ENCODE results near the gene B4GALT1. TPM values are rescaled to one million over a fixed set of nuclear protein-coding genes. Genes with fewer than 3 reads are reported as not detected.
"Not testable (repeated sequence)": the region's sequence is repeated elsewhere in the genome, so short reads cannot be mapped to it uniquely, and the experiment has no call there.

Gene B4GALT1
- polyA plus RNA-seq, 3 donors from 2014 or later = 21.7 to 49.2 (median 44.2) TPM

GRCh38 chr9:33102551-33103210 lies 64.5 kb downstream of the B4GALT1 start:
- no peak overlapping the region for H3K27ac Mint-ChIP-seq

GRCh38 chr9:33101104-33101951 lies 65.8 kb downstream of the B4GALT1 start:
- Mint-ChIP-seq H3K36me3 (peaks cover 4 to 10% (median 5%) of the 10 kb centered on the region in 3 donors), H3K27me3 (ENCODE audit: low read depth in 3 of 3) (peaks cover 0 to 12% (median 3%) of the 10 kb centered on the region in 3 donors), H3K4me3 (no peak overlapping the region), H3K9me3 (no peaks in the 10 kb centered on the region), H3K27ac (peak overlapping the region in 1 of 6 donors; percentile 77), H3K4me1 (no peaks in the 10 kb centered on the region)
- DNase-seq = no peak

More at GRCh38 chr9:33102551-33103210, 64.5 kb downstream of the B4GALT1 start:
- Mint-ChIP-seq H3K27me3 (ENCODE audit: low read depth in 3 of 3) (peaks cover 0 to 16% (median 3%) of the 10 kb centered on the region in 3 donors), H3K4me1 (no peaks in the 10 kb centered on the region), H3K9me3 (no peaks in the 10 kb centered on the region), H3K36me3 (peaks cover 4 to 10% (median 5%) of the 10 kb centered on the region in 3 donors), H3K4me3 (no peak overlapping the region)
- DNase-seq = no peak

GRCh38 chr9:33099754-33100153 lies 67.4 kb downstream of the B4GALT1 start:
- no peak for DNase-seq
- no peaks in the 10 kb centered on the region for H3K4me1 Mint-ChIP-seq
- H3K27ac Mint-ChIP-seq = no peak overlapping the region
- peaks cover 0 to 9% (median 3%) of the 10 kb centered on the region in 3 donors for H3K27me3 Mint-ChIP-seq (ENCODE audit: low read depth in 3 of 3)
- no peak overlapping the region for H3K4me3 Mint-ChIP-seq
- no peaks in the 10 kb centered on the region for H3K9me3 Mint-ChIP-seq
- H3K36me3 Mint-ChIP-seq = peaks cover 4 to 6% (median 5%) of the 10 kb centered on the region in 3 donors

- no peaks in the 10 kb centered on the region for H3K36me3 Mint-ChIP-seq
- peaks cover 7 to 10% of the 10 kb centered on the region in 2 donors for H3K4me1 Mint-ChIP-seq
- no peaks in the 10 kb centered on the region for H3K9me3 Mint-ChIP-seq
- H3K27me3 Mint-ChIP-seq (ENCODE audit: low read depth in 3 of 3) = peaks cover 0 to under 1% (median 0%) of the 10 kb centered on the region in 3 donors
- no peak overlapping the region for H3K27ac Mint-ChIP-seq
- no peak overlapping the region for H3K4me3 Mint-ChIP-seq
- DNase-seq = no peak
Observed at GRCh38 chr9:33097192-33097591, 69.9 kb downstream of the B4GALT1 start.

GRCh38 chr9:33092634-33093033 lies 74.5 kb downstream of the B4GALT1 start:
- H3K4me1 Mint-ChIP-seq = peaks cover 7 to 11% of the 10 kb centered on the region in 2 donors
- H3K36me3 Mint-ChIP-seq = no peaks in the 10 kb centered on the region
- H3K9me3 Mint-ChIP-seq = no peaks in the 10 kb centered on the region
- H3K4me3 Mint-ChIP-seq = no peak overlapping the region
- DNase-seq = no peak
- peak overlapping the region in 1 of 6 donors; percentile 63 for H3K27ac Mint-ChIP-seq
- H3K27me3 Mint-ChIP-seq (ENCODE audit: low read depth in 3 of 3) = peaks cover 0 to 3% (median 0%) of the 10 kb centered on the region in 3 donors

GRCh38 chr9:33085672-33086071 lies 81.5 kb downstream of the B4GALT1 start:
- not testable (repeated sequence) for H3K27ac Mint-ChIP-seq; H3K9me3 Mint-ChIP-seq; DNase-seq; H3K27me3 Mint-ChIP-seq (ENCODE audit: low read depth in 3 of 3); H3K36me3 Mint-ChIP-seq; H3K4me3 Mint-ChIP-seq
- peaks cover 10 to 13% of the 10 kb centered on the region in 2 donors for H3K4me1 Mint-ChIP-seq

GRCh38 chr9:33082538-33083326 lies 84.4 kb downstream of the B4GALT1 start:
- peak overlapping the region in 5 of 6 donors; percentile 16 to 75 (median 56) for H3K27ac Mint-ChIP-seq
- DNase-seq = no peak
- H3K36me3 Mint-ChIP-seq = no peaks in the 10 kb centered on the region
- no peaks in the 10 kb centered on the region for H3K9me3 Mint-ChIP-seq
- peak overlapping the region; percentile 3 to 27 (median 6) for H3K4me3 Mint-ChIP-seq
- peaks cover 12 to 13% of the 10 kb centered on the region in 2 donors for H3K4me1 Mint-ChIP-seq
- H3K27me3 Mint-ChIP-seq (ENCODE audit: low read depth in 3 of 3) = peaks cover 2 to 3% (median 2%) of the 10 kb centered on the region in 3 donors

- Mint-ChIP-seq H3K36me3 (no peaks in the 10 kb centered on the region), H3K27ac (peak overlapping the region in 5 of 6 donors; percentile 3 to 75 (median 56)), H3K27me3 (ENCODE audit: low read depth in 3 of 3) (peaks cover 2 to 6% (median 6%) of the 10 kb centered on the region in 3 donors), H3K4me1 (peaks cover 13 to 14% of the 10 kb centered on the region in 2 donors), H3K9me3 (no peaks in the 10 kb centered on the region), H3K4me3 (peak overlapping the region in 2 of 5 donors; percentile 6 to 27)
- peak in 1 of 3 donors; percentile 14 for DNase-seq
Observed at GRCh38 chr9:33082128-33082527, 85.0 kb downstream of the B4GALT1 start.

- Mint-ChIP-seq H3K27me3 (ENCODE audit: low read depth in 3 of 3) (peaks cover 9 to 14% (median 12%) of the 10 kb centered on the region in 3 donors), H3K4me1 (peaks cover 19 to 21% of the 10 kb centered on the region in 2 donors), H3K27ac (no peak overlapping the region), H3K36me3 (no peaks in the 10 kb centered on the region), H3K4me3 (no peak overlapping the region), H3K9me3 (no peaks in the 10 kb centered on the region)
- DNase-seq = peak; percentile 68 to 74 (median 74)
Observed at GRCh38 chr9:33081128-33081851, 85.8 kb downstream of the B4GALT1 start.

GRCh38 chr9:33080534-33080933 lies 86.6 kb downstream of the B4GALT1 start:
- peaks cover 27% of the 10 kb centered on the region in 2 donors for H3K4me1 Mint-ChIP-seq
- no peak for DNase-seq
- no peaks in the 10 kb centered on the region for H3K9me3 Mint-ChIP-seq
- H3K36me3 Mint-ChIP-seq = no peaks in the 10 kb centered on the region
- no peak overlapping the region for H3K4me3 Mint-ChIP-seq
- no peak overlapping the region for H3K27ac Mint-ChIP-seq
- peaks cover 9 to 15% (median 13%) of the 10 kb centered on the region in 3 donors for H3K27me3 Mint-ChIP-seq (ENCODE audit: low read depth in 3 of 3)

GRCh38 chr9:33076046-33077004 lies 90.8 kb downstream of the B4GALT1 start, which contains the start of gene SMU1:
Gene SMU1, minus strand, starts transcription at chr9:33076674. Its CDS starts 66 bp downstream, at chr9:33076608.
- Mint-ChIP-seq H3K27me3 (ENCODE audit: low read depth in 3 of 3) (peaks cover 7 to 15% (median 11%) of the 10 kb centered on the region in 3 donors), H3K9me3 (no peaks in the 10 kb centered on the region), H3K4me3 (peak within 1 kb of the TSS; percentile 94 to 99 (median 95)), H3K27ac (peak within 1 kb of the TSS; percentile 98 to 100 (median 99)), H3K4me1 (peaks cover 23 to 36% of the 10 kb centered on the region in 2 donors), H3K36me3 (peaks cover under 1 to 20% (median 9%) of the 10 kb centered on the region in 3 donors)
- peak; percentile 93 to 95 (median 95) for DNase-seq

GRCh38 chr9:33068991-33069390 lies 98.1 kb downstream of the B4GALT1 start:
- peaks cover 27 to 55% (median 31%) of the 10 kb centered on the region in 3 donors for H3K36me3 Mint-ChIP-seq
- peak overlapping the region in 1 of 6 donors; percentile 34 for H3K27ac Mint-ChIP-seq
- peaks cover 11 to 40% of the 10 kb centered on the region in 2 donors for H3K4me1 Mint-ChIP-seq
- no peaks in the 10 kb centered on the region for H3K9me3 Mint-ChIP-seq
- DNase-seq = no peak
- peaks cover 0 to 4% (median 0%) of the 10 kb centered on the region in 3 donors for H3K27me3 Mint-ChIP-seq (ENCODE audit: low read depth in 3 of 3)
- H3K4me3 Mint-ChIP-seq = no peak overlapping the region
